AG04449 (cell line): ENCODE data around the gene MALRD1.

Source experiments
- CTCF ChIA-PET: fragments of 350-600 bp; formaldehyde crosslinking; extraction: SDS; loops from one replicate; lab custom pipeline; 2021; ENCODE audit warnings: antibody characterized with exemption; lab: Yijun Ruan, JAX
- POLR2A ChIA-PET: fragments of 400-600, 350-600 bp; formaldehyde crosslinking; extraction: SDS; loops from one replicate; lab custom pipeline; 2020; ENCODE audit warnings: antibody characterized with exemption, inconsistent platforms; lab: Yijun Ruan, JAX
- DNase-seq: peaks from one replicate; pipeline ENCODE4 v3.0.0-alpha.2; 2010; ENCODE audit warnings: low read depth, low spot score
- H3K4me3 ChIP-seq: 2 replicates; pipeline ENCODE4 v1.5.1; 2011; ENCODE audit warnings: low read depth, mild to moderate bottlenecking, control low read depth, low read length
- TF ChIP-seq, protein P1 (sequence below): IDR thresholded peaks from one replicate; pipeline ENCODE4 v1.5.1; 2011; ENCODE audit warnings: mild to moderate bottlenecking, moderate library complexity, low read length, control low read depth, inconsistent platforms; ENCODE audit not compliant: insufficient read depth; ENCODE audit errors: missing control alignments

Gene MALRD1

DNA sequence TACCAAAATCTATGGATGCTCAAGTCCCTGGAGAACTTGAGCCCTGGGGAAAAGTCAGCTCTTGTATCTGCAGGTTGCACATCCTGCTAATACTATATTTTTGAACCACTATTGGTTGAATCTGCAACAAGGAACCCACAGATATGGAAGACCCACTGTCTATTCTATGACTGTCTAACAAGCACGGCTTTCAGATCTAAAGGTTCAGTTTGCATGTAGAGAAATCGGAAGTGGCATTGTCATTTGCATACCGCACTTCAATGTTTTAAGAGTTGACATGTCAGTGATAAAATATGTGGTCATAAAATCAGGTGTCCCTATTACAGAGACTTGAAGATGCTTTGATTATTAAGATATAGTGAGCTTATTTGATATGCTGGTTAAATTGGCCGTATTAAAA, 95.6 kb downstream of the MALRD1 start:
- ChIA-PET CTCF (no interaction called here), POLR2A (no interaction called here)
- DNase-seq = no peak
- no peak overlapping the region for H3K4me3 ChIP-seq
- TF ChIP-seq, protein P1, sequence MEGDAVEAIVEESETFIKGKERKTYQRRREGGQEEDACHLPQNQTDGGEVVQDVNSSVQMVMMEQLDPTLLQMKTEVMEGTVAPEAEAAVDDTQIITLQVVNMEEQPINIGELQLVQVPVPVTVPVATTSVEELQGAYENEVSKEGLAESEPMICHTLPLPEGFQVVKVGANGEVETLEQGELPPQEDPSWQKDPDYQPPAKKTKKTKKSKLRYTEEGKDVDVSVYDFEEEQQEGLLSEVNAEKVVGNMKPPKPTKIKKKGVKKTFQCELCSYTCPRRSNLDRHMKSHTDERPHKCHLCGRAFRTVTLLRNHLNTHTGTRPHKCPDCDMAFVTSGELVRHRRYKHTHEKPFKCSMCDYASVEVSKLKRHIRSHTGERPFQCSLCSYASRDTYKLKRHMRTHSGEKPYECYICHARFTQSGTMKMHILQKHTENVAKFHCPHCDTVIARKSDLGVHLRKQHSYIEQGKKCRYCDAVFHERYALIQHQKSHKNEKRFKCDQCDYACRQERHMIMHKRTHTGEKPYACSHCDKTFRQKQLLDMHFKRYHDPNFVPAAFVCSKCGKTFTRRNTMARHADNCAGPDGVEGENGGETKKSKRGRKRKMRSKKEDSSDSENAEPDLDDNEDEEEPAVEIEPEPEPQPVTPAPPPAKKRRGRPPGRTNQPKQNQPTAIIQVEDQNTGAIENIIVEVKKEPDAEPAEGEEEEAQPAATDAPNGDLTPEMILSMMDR = no peak

DNA sequence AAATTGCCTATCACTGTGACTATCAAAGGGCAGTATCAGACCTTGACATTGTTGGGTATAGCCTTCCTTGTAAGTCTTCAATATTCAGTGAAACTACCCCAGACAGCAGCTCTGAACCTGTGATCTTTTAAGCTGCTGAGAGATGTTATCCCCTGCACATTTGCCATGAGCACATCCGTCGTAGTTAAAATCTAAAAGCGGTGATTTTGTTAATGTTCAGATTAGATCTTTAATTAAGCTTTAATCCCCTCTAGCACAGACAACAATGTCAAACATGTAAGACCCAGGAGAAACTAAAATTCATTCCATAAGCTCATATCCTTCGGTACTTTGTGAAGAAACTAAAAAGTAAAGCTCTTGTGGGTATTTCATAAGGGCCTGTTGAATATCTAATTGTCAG, 105.8 kb downstream of the MALRD1 start:
- TF ChIP-seq, protein P1 = no peak
- DNase-seq = no peak
- POLR2A ChIA-PET = no interaction called here
- no peak overlapping the region for H3K4me3 ChIP-seq
- CTCF ChIA-PET = no interaction called here

DNA sequence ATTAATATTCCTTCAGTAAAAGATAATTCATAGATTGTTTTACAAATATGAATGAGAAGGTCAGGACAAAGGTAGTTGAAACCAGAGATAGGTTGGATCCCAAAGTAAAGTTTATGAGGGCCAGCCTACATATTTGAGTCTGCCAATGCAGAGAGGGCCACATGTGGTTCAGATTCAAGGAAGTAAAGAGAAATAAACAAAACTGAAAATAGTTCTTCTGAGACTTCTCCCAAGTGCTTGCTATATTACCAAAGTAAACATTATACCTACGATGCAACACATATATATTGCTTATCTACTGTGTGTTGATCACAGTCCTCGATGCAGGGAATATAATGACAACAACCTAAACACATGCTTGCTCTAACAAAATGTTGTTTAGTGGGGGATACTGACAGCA, 109.8 kb downstream of the MALRD1 start:
- POLR2A ChIA-PET = no interaction called here
- TF ChIP-seq, protein P1 = no peak
- CTCF ChIA-PET = no interaction called here
- no peak overlapping the region for H3K4me3 ChIP-seq
- DNase-seq = no peak

DNA sequence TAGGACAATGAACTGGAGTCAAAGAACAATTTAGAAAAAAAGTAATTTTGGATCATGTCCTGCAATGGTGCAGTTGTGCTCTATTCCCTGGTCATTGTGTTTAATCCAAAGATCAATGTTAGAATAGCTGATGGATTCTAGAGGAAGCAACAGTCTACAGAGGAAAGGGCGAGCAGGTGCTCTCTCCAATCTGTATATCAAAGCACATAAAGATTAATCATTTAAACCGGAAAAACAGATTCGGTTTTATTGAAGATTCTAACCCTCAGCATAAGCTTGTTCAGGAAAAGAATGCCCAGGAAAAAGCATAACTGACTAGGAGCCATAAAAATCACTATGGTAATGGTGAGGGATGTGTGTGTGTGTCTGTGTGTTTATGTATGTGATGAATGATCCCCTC, 110.3 kb downstream of the MALRD1 start:
- no peak for DNase-seq
- POLR2A ChIA-PET = no interaction called here
- TF ChIP-seq, protein P1 = no peak
- CTCF ChIA-PET = no interaction called here
- H3K4me3 ChIP-seq = no peak overlapping the region

DNA sequence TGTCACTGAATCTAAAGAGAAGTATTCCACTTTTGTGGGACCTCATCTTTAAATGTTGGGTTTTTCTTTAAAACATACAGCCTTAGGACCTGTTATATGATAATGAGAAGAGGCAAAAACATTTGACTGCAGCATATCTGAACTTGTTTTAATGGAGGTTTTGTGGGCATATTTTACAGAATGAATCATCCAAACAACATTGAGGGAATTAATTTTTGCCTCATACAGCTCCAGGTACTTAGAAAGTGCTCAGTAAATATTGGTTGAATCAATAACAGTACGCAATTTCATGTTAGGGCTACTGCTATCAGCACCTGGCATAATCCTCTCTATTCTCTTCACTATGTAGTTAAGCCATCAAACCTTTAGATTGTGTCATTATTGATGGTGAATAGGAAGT, 115.9 kb downstream of the MALRD1 start:
- ChIA-PET CTCF (no interaction called here), POLR2A (no interaction called here)
- TF ChIP-seq, protein P1 = no peak
- no peak overlapping the region for H3K4me3 ChIP-seq
- no peak for DNase-seq

DNA sequence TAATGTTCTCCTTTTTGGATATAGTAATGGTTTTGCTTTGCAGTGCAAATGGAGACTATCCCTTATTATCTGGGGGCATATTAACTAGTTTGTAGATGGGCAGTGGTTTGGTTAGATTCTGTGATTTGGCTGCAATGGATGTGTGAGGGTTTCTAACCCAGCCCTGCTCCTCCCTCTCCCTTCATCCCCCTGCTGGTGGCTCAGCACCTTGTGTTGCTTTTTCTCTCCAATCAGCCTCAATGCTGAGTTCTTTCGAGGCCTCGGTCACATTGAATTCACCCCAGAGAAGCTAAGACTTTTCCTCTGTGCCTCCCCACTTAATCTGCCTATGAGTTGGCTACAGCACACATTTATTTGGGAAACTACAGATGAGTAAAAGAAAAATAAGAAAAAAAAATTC, 120.0 kb downstream of the MALRD1 start:
- ChIA-PET POLR2A (no interaction called here), CTCF (no interaction called here)
- DNase-seq = no peak
- TF ChIP-seq, protein P1 = no peak
- no peak overlapping the region for H3K4me3 ChIP-seq
